Measurements from ENCODE around the gene FOCAD. TPM values are rescaled to one million over a fixed set of nuclear protein-coding genes. Genes with fewer than 3 reads are reported as not detected.

Gene FOCAD
- total and polyA plus RNA-seq, 7 experiments from 2014 or later, result 12.8 to 33.7 (median 18.3) TPM

DNA sequence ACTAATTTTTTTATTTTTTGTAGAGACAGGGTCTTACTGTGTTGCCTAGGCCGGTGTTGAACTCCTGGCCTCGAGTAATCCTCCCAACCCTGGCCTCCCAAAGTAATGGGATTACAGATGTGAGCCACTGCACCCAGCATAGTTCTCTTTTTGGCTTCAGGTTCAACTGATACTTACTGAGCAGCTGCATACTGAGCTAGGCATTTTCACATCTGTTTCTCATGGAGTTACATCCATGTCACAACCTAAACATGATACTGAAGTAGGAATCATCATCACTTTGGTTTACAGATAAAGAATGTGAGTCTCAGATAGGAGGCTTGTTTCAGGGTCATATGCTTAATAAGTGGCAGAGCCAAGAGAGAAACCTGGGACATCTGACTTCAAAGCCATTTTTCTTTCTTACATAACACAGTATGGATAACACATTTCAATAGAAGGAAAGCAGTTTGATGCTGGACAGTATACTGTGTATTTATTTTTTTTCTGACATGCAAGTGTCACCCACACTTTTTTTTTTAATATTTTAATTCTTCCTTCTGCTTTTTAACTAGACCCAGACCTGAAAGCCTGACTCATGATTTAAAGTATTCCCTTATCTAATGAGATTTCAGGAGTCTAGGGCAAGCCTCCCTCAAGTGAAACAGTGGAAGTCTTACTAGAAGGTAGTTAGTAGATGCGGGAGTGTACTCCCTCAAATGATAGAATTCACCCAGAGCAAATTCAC lies 256.6 kb downstream of the FOCAD start:
- Mint-ChIP-seq H3K27me3 (no peaks in the 10 kb centered on the region), H3K4me3 (peak overlapping the region in 1 of 10 donors; percentile 20), H3K9me3 (peaks cover 0 to 3% (median 0%) of the 10 kb centered on the region in 11 donors), H3K27ac (peak overlapping the region in 4 of 9 donors; percentile 13 to 73 (median 29)), H3K36me3 (peaks cover 0 to 23% (median 16%) of the 10 kb centered on the region in 5 donors), H3K4me1 (peaks cover 0 to 8% (median 5%) of the 10 kb centered on the region in 7 donors)
- Histone ChIP-seq H3K36me3 (ENCODE audit: control insufficient read depth in 2 of 3, insufficient read depth in 3 of 3, low read length in 3 of 3) (no peaks in the 10 kb centered on the region), H3K27ac (ENCODE audit: low read depth, low read length) (no peak overlapping the region), H3K27me3 (ENCODE audit: control insufficient read depth in 2 of 2, insufficient read depth in 2 of 2, low read length in 2 of 2) (no peaks in the 10 kb centered on the region), H3K9me3 (ENCODE audit: control insufficient read depth in 2 of 3, low read length in 3 of 3) (no peaks in the 10 kb centered on the region), H3K4me1 (ENCODE audit: control insufficient read depth in 2 of 2, insufficient read depth in 2 of 2, low read length in 2 of 2) (no peaks in the 10 kb centered on the region), H3K4me3 (ENCODE audit: low read length) (no peak overlapping the region)
- DNase-seq (no peak), ATAC-seq (peak; percentile 16)
- CTCF ChIA-PET, result interaction anchor here (0.6 to 5.4 kb wide), 22 partner anchors 13 to 1477 kb away, joined by 3 to 65 read pairs (median 3); partner anchors contain the start of gene MLLT3
- POLR2A ChIA-PET, result interaction anchor here (0.8 to 1.1 kb wide), 3 partner anchors 316 to 743 kb away, joined by 3 to 4 read pairs (median 4); partner anchors contain the start of gene MLLT3
- intact Hi-C loops (cut with micrococcal nuclease), result loop anchor here (1.0 to 10.0 kb wide), 16 partner anchors 55 to 1468 kb away; no protein-coding TSS in a partner anchor

DNA sequence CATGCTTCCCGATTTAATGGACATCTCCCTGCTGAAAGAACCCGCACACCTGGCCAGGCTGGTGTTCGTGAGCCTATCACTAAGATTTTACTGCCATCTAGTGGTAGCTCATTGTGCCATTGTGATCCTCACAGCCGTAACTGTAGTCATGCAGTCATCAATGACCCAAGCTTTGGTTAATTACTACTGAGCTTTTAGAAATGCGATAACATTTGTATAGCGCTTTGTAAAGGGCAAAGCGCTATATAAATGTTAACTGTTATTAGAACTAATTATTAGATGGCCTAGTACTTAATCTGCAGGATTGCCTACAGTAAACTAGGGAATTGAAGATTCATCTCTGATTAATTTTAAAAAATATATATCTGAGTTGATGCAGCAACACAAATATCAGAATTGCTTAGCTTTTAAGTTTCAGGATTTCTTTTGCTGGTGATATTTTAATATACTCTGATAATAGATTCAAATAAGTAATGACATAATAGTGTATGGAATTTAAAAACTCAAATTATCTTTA lies 257.2 kb downstream of the FOCAD start:
- Mint-ChIP-seq H3K27me3 (no peaks in the 10 kb centered on the region), H3K36me3 (peaks cover 0 to 23% (median 12%) of the 10 kb centered on the region in 5 donors), H3K4me1 (peaks cover 0 to 8% (median 5%) of the 10 kb centered on the region in 7 donors), H3K27ac (peak overlapping the region in 3 of 9 donors; percentile 13 to 29 (median 29)), H3K4me3 (peak overlapping the region in 1 of 10 donors; percentile 20), H3K9me3 (peaks cover 0 to under 1% (median 0%) of the 10 kb centered on the region in 11 donors)
- Histone ChIP-seq H3K4me1 (ENCODE audit: control insufficient read depth in 2 of 2, insufficient read depth in 2 of 2, low read length in 2 of 2) (no peaks in the 10 kb centered on the region), H3K27ac (ENCODE audit: low read depth, low read length) (no peak overlapping the region), H3K4me3 (ENCODE audit: low read length) (no peak overlapping the region), H3K9me3 (ENCODE audit: control insufficient read depth in 2 of 3, low read length in 3 of 3) (no peaks in the 10 kb centered on the region), H3K36me3 (ENCODE audit: control insufficient read depth in 2 of 3, insufficient read depth in 3 of 3, low read length in 3 of 3) (no peaks in the 10 kb centered on the region), H3K27me3 (ENCODE audit: control insufficient read depth in 2 of 2, insufficient read depth in 2 of 2, low read length in 2 of 2) (no peaks in the 10 kb centered on the region)
- ChIA-PET POLR2A (interaction anchor here (0.8 to 1.1 kb wide), 3 partner anchors 317 to 743 kb away, joined by 3 to 4 read pairs (median 4); partner anchors contain the start of gene MLLT3), CTCF (interaction anchor here (0.5 to 5.4 kb wide), 27 partner anchors 12 to 1477 kb away, joined by 3 to 65 read pairs (median 3); partner anchors contain the start of gene MLLT3)
- peak; percentile 13 to 73 (median 62) for DNase-seq
- intact Hi-C loops (cut with micrococcal nuclease), result loop anchor here (1.0 to 10.0 kb wide), 16 partner anchors 56 to 1469 kb away; no protein-coding TSS in a partner anchor
- ATAC-seq, result peak; percentile 95

DNA sequence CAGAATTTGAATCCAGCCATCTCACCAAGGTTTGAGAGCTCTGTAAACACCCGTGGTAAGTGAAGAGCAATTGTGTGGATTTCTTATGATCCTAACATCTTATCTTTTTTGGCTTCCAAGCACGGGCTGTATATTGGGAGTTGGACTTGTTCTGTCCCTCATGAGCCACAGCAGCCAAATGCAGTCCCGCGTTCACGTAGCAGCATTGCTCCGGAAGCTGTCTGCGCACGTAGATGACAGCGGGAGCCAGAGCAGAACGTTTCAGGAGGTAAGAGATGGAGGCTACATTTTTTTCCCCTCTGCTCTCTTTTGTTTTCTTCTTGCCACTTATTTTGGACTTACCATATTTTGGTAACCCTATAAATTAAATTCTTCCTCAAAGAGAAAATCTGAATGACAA lies 260.4 kb downstream of the FOCAD start:
- intact Hi-C loops (cut with micrococcal nuclease), result loop anchor here (5.0 to 10.0 kb wide), 4 partner anchors 392 to 1472 kb away; no protein-coding TSS in a partner anchor
- Mint-ChIP-seq H3K27me3 (no peaks in the 10 kb centered on the region), H3K36me3 (peaks cover 0 to 35% (median 17%) of the 10 kb centered on the region in 5 donors), H3K27ac (no peak overlapping the region), H3K4me3 (no peak overlapping the region), H3K4me1 (peaks cover 0 to 8% (median 5%) of the 10 kb centered on the region in 7 donors), H3K9me3 (no peaks in the 10 kb centered on the region)
- CTCF ChIA-PET, result interaction anchor here (1.2 to 1.6 kb wide), 2 partner anchors 58 to 167 kb away, joined by 3 read pairs; no protein-coding TSS in a partner anchor
- POLR2A ChIA-PET, result no interaction called here
- Histone ChIP-seq H3K4me3 (ENCODE audit: low read length) (no peak overlapping the region), H3K36me3 (ENCODE audit: control insufficient read depth in 2 of 3, insufficient read depth in 3 of 3, low read length in 3 of 3) (no peaks in the 10 kb centered on the region), H3K27me3 (ENCODE audit: control insufficient read depth in 2 of 2, insufficient read depth in 2 of 2, low read length in 2 of 2) (no peaks in the 10 kb centered on the region), H3K4me1 (ENCODE audit: control insufficient read depth in 2 of 2, insufficient read depth in 2 of 2, low read length in 2 of 2) (no peaks in the 10 kb centered on the region), H3K27ac (ENCODE audit: low read depth, low read length) (no peak overlapping the region), H3K9me3 (ENCODE audit: control insufficient read depth in 2 of 3, low read length in 3 of 3) (no peaks in the 10 kb centered on the region)
- DNase-seq (no peak), ATAC-seq (no peak)

DNA sequence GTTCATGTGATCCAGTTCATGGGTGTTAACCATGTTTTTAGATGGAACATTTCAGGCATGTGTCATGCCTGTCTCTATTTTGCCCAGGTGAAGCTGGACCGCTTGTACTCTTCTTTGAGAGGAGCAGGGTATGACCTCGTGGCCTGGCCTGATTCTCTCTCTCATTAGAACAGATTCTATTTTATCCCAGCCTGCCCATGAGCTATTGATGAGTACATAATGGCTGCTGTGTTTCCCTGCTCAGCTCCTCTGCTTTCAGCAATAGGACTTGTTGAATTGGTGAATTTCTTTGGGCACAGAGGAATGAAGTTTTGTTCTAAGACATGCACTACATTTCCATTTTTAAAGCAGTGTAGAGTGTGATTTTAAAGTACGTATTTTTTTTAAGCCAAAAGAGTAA lies 261.2 kb downstream of the FOCAD start:
- H3K27me3 Mint-ChIP-seq, result no peaks in the 10 kb centered on the region
- ATAC-seq (no peak), DNase-seq (no peak)
- POLR2A ChIA-PET, result no interaction called here
- intact Hi-C loops (cut with micrococcal nuclease), result loop anchor here in 1 of 2 donors (10.0 kb wide), 1 partner anchor 900 kb away; no protein-coding TSS in a partner anchor
- H3K27ac Mint-ChIP-seq, result no peak overlapping the region
- no peaks in the 10 kb centered on the region for H3K4me1 ChIP-seq (ENCODE audit: control insufficient read depth in 2 of 2, insufficient read depth in 2 of 2, low read length in 2 of 2)
- H3K9me3 Mint-ChIP-seq, result no peaks in the 10 kb centered on the region
- CTCF ChIA-PET, result no interaction called here
- no peak overlapping the region for H3K27ac ChIP-seq (ENCODE audit: low read depth, low read length)
- H3K9me3 ChIP-seq (ENCODE audit: control insufficient read depth in 2 of 3, low read length in 3 of 3), result no peaks in the 10 kb centered on the region
- H3K4me3 ChIP-seq (ENCODE audit: low read length), result no peak overlapping the region
- H3K36me3 ChIP-seq (ENCODE audit: control insufficient read depth in 2 of 3, insufficient read depth in 3 of 3, low read length in 3 of 3), result no peaks in the 10 kb centered on the region
- no peaks in the 10 kb centered on the region for H3K27me3 ChIP-seq (ENCODE audit: control insufficient read depth in 2 of 2, insufficient read depth in 2 of 2, low read length in 2 of 2)
- no peak overlapping the region for H3K4me3 Mint-ChIP-seq
- peaks cover 0 to 35% (median 17%) of the 10 kb centered on the region in 5 donors for H3K36me3 Mint-ChIP-seq
- peaks cover 0 to 8% (median 5%) of the 10 kb centered on the region in 7 donors for H3K4me1 Mint-ChIP-seq

GRCh38 chr9:20945856-20946255 lies 261.8 kb downstream of the FOCAD start:
- intact Hi-C loops (cut with micrococcal nuclease), result loop anchor here in 1 of 2 donors (10.0 kb wide), 1 partner anchor 901 kb away; no protein-coding TSS in a partner anchor
- peaks cover under 1 to 35% (median 22%) of the 10 kb centered on the region in 5 donors for H3K36me3 Mint-ChIP-seq
- POLR2A ChIA-PET, result no interaction called here
- no peak overlapping the region for H3K4me3 Mint-ChIP-seq
- no peaks in the 10 kb centered on the region for H3K27me3 Mint-ChIP-seq
- no peak for DNase-seq
- H3K27me3 ChIP-seq (ENCODE audit: control insufficient read depth in 2 of 2, insufficient read depth in 2 of 2, low read length in 2 of 2), result no peaks in the 10 kb centered on the region
- peaks cover 0 to 4% (median 3%) of the 10 kb centered on the region in 7 donors for H3K4me1 Mint-ChIP-seq
- CTCF ChIA-PET, result no interaction called here
- no peak overlapping the region for H3K4me3 ChIP-seq (ENCODE audit: low read length)
- no peaks in the 10 kb centered on the region for H3K9me3 ChIP-seq (ENCODE audit: control insufficient read depth in 2 of 3, low read length in 3 of 3)
- H3K9me3 Mint-ChIP-seq, result no peaks in the 10 kb centered on the region
- H3K36me3 ChIP-seq (ENCODE audit: control insufficient read depth in 2 of 3, insufficient read depth in 3 of 3, low read length in 3 of 3), result peaks cover 0 to 2% (median 0%) of the 10 kb centered on the region in 3 experiments
- H3K4me1 ChIP-seq (ENCODE audit: control insufficient read depth in 2 of 2, insufficient read depth in 2 of 2, low read length in 2 of 2), result no peaks in the 10 kb centered on the region
- H3K27ac Mint-ChIP-seq, result no peak overlapping the region
- no peak for ATAC-seq
- H3K27ac ChIP-seq (ENCODE audit: low read depth, low read length), result no peak overlapping the region

DNA sequence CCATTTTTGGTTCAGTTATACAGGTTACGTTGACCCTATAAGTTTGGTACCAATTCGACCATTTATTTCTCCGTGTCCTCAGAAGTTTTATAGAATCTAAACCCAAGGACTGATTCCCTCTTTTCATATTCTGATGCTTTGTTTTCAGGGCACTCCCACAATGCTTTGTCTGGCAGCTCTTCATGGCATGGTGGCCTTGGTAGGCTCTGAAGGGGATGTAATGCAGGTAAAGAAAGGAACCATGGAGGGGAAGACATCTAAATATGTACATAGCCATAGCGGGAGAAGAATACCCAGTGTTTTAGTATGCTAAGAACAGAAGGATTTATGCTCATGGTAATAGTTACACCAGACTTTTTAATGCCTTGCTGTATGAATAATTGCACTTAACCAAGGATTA lies 264.6 kb downstream of the FOCAD start:
- Mint-ChIP-seq H3K27me3 (no peaks in the 10 kb centered on the region), H3K4me1 (no peaks in the 10 kb centered on the region), H3K36me3 (peaks cover 11 to 61% (median 46%) of the 10 kb centered on the region in 5 donors), H3K27ac (no peak overlapping the region), H3K9me3 (no peaks in the 10 kb centered on the region), H3K4me3 (no peak overlapping the region)
- DNase-seq (no peak), ATAC-seq (no peak)
- intact Hi-C loops (cut with micrococcal nuclease), result loop anchor here in 1 of 2 donors (10.0 kb wide), 1 partner anchor 904 kb away; no protein-coding TSS in a partner anchor
- Histone ChIP-seq H3K9me3 (ENCODE audit: control insufficient read depth in 2 of 3, low read length in 3 of 3) (no peaks in the 10 kb centered on the region), H3K4me3 (ENCODE audit: low read length) (no peak overlapping the region), H3K36me3 (ENCODE audit: control insufficient read depth in 2 of 3, insufficient read depth in 3 of 3, low read length in 3 of 3) (peaks cover 0 to 19% (median 4%) of the 10 kb centered on the region in 3 experiments), H3K27me3 (ENCODE audit: control insufficient read depth in 2 of 2, insufficient read depth in 2 of 2, low read length in 2 of 2) (no peaks in the 10 kb centered on the region), H3K4me1 (ENCODE audit: control insufficient read depth in 2 of 2, insufficient read depth in 2 of 2, low read length in 2 of 2) (no peaks in the 10 kb centered on the region), H3K27ac (ENCODE audit: low read depth, low read length) (no peak overlapping the region)
- ChIA-PET CTCF (no interaction called here), POLR2A (no interaction called here)
